IMR-90 (cell line): ENCODE results near the gene TNRC18. TPM values are rescaled to one million over a fixed set of nuclear protein-coding genes. Genes with fewer than 3 reads are reported as not detected.

ENCODE experiments used
- ATAC-seq: fragments of 200-7000 bp; cut with Tn5 transposase; 2 replicates; pipeline ENCODE4 v1.9.1; 2020; ENCODE audit warnings: low read depth, mild to moderate bottlenecking, moderate library complexity
- BruUV-seq: library from RNA; stranded (reverse); fragments of 400-500 nt; replicated peaks from 2 replicates; lab custom pipeline; 2021; lab: Mats Ljungman, UMichigan
- CTCF ChIA-PET: fragments of 300-600 bp; formaldehyde crosslinking; extraction: SDS; loops from one replicate; lab custom pipeline; 2021; ENCODE audit warnings: antibody characterized with exemption; lab: Yijun Ruan, JAX
- POLR2A ChIA-PET: fragments of 300-600 bp; sonication (Branson Sonifier 250); formaldehyde crosslinking; loops from one replicate; lab custom pipeline; 2022; ENCODE audit warnings: antibody characterized with exemption; ENCODE audit not compliant: unreplicated experiment; lab: Charles Lee
- DNase-seq: peaks from one replicate; pipeline ENCODE4 v3.0.0; 2013
- H2AFZ ChIP-seq: replicated peaks from 2 replicates; pipeline ENCODE3; 2013; ENCODE audit warnings: low read length, mild to moderate bottlenecking; ENCODE audit not compliant: poor library complexity
- H2AK5ac ChIP-seq: 2 replicates; pipeline ENCODE4 v1.6.1; 2013; ENCODE audit warnings: low read depth, low read length, inconsistent platforms
- H2AK9ac ChIP-seq: replicated peaks from 2 replicates; pipeline ENCODE3; 2013; ENCODE audit warnings: mild to moderate bottlenecking, low read depth, low read length, moderate library complexity; ENCODE audit not compliant: poor library complexity
- H2BK120ac ChIP-seq: 2 replicates; pipeline ENCODE4 v1.6.1; 2013; ENCODE audit warnings: low read depth, low read length, inconsistent platforms
- H2BK15ac ChIP-seq: 3 replicates; pipeline ENCODE4 v1.6.1; 2013; ENCODE audit warnings: low read depth, low read length, inconsistent platforms
- H2BK20ac ChIP-seq: 2 replicates; pipeline ENCODE4 v1.6.1; 2013; ENCODE audit warnings: low read depth, mild to moderate bottlenecking, inconsistent platforms, low read length, moderate library complexity
- H2BK5ac ChIP-seq: 2 replicates; pipeline ENCODE4 v1.6.1; 2013; ENCODE audit warnings: mild to moderate bottlenecking, low read depth, low read length, inconsistent platforms; ENCODE audit not compliant: poor library complexity, severe bottlenecking
- H3K14ac ChIP-seq: replicated peaks from 2 replicates; pipeline ENCODE4 v1.6.1; 2013; ENCODE audit warnings: low read depth, low read length, inconsistent platforms
- H3K18ac ChIP-seq: 2 replicates; pipeline ENCODE4 v1.6.1; 2013; ENCODE audit warnings: low read depth, low read length, control low read depth
- H3K23ac ChIP-seq: 2 replicates; pipeline ENCODE4 v1.6.1; 2013; ENCODE audit warnings: low read depth, low read length, inconsistent platforms
- H3K27ac ChIP-seq: 2 replicates; pipeline ENCODE4 v1.5.1; 2013; ENCODE audit warnings: mild to moderate bottlenecking, control low read depth, low read length; ENCODE audit not compliant: insufficient read depth
- H3K27me3 ChIP-seq: 2 replicates; pipeline ENCODE4 v1.6.1; 2013; ENCODE audit warnings: low read length; ENCODE audit not compliant: control insufficient read depth, insufficient read depth
- H3K36me3 ChIP-seq: 2 replicates; pipeline ENCODE4 v1.6.1; 2013; ENCODE audit warnings: low read length, mixed read lengths; ENCODE audit not compliant: control insufficient read depth, insufficient read depth
- H3K4ac ChIP-seq: 2 replicates; pipeline ENCODE4 v1.6.1; 2013; ENCODE audit warnings: low read depth, low read length, inconsistent platforms
- H3K4me1 ChIP-seq: 2 replicates; pipeline ENCODE4 v1.6.1; 2013; ENCODE audit warnings: low read length, mixed read lengths; ENCODE audit not compliant: control insufficient read depth, insufficient read depth
- H3K4me2 ChIP-seq: 2 replicates; pipeline ENCODE4 v1.6.1; 2013; ENCODE audit warnings: low read depth, mild to moderate bottlenecking, control low read depth, low read length, moderate library complexity
- H3K4me3 ChIP-seq: 2 replicates; pipeline ENCODE4 v1.5.1; 2013; ENCODE audit warnings: low read depth, mild to moderate bottlenecking, control low read depth, low read length, moderate library complexity; ENCODE audit not compliant: insufficient read depth
- H3K56ac ChIP-seq: 2 replicates; pipeline ENCODE4 v1.6.1; 2013; ENCODE audit warnings: low read length, inconsistent platforms; ENCODE audit not compliant: insufficient read depth; ENCODE audit errors: extremely low read depth
- H3K79me1 ChIP-seq, 2 experiments: 2 replicates each; pipeline ENCODE4 v1.6.1; 2013; ENCODE audit warnings: low read length in 2 of 2, inconsistent platforms in 1 of 2, low read depth in 1 of 2
- H3K9ac ChIP-seq: 2 replicates; pipeline ENCODE4 v1.6.1; 2013; ENCODE audit warnings: low read depth, low read length, control low read depth
- H3K9me1 ChIP-seq: 2 replicates; pipeline ENCODE4 v1.6.1; 2013; ENCODE audit warnings: low read length, inconsistent platforms; ENCODE audit not compliant: insufficient read depth
- H3K9me3 ChIP-seq: 2 replicates; pipeline ENCODE4 v1.6.1; 2013; ENCODE audit warnings: low read length; ENCODE audit not compliant: control insufficient read depth, insufficient read depth
- H4K20me1 ChIP-seq: 2 replicates; pipeline ENCODE4 v1.6.1; 2013; ENCODE audit warnings: low read length, inconsistent platforms; ENCODE audit not compliant: insufficient read depth
- H4K5ac ChIP-seq: 2 replicates; pipeline ENCODE4 v1.6.1; 2013; ENCODE audit warnings: mild to moderate bottlenecking, low read depth, low read length, control low read depth
- H4K8ac ChIP-seq, 2 experiments: 2 replicates each; pipeline ENCODE4 v1.6.1; 2013; ENCODE audit warnings: low read depth in 2 of 2, low read length in 2 of 2, control low read depth in 1 of 2, inconsistent platforms in 1 of 2
- H4K91ac ChIP-seq: 2 replicates; pipeline ENCODE4 v1.6.1; 2013; ENCODE audit warnings: low read depth, low read length, inconsistent platforms; ENCODE audit not compliant: insufficient read depth
- BHLHE40 ChIP-seq: fragments of 150-350 bp; IDR thresholded peaks from 2 replicates; pipeline ENCODE4 v1.6.1; 2016; ENCODE audit warnings: mild to moderate bottlenecking, low read depth, low read length
- CEBPB ChIP-seq: IDR thresholded peaks from 2 replicates; pipeline ENCODE4 v1.6.1; 2012; ENCODE audit warnings: low read depth, low read length, improper control_type of control experiment
- ELK1 ChIP-seq: fragments of 150-350 bp; IDR thresholded peaks from 2 replicates; pipeline ENCODE4 v1.6.1; 2016; ENCODE audit warnings: low read depth, mild to moderate bottlenecking, low read length, moderate library complexity, borderline replicate concordance
- FOS ChIP-seq: fragments of 150-350 bp; IDR thresholded peaks from 2 replicates; pipeline ENCODE4 v1.6.1; 2016; ENCODE audit warnings: low read depth, low read length
- MAFK ChIP-seq: IDR thresholded peaks from 2 replicates; pipeline ENCODE4 v1.6.1; 2012; ENCODE audit warnings: low read depth, low read length, improper control_type of control experiment
- MAZ ChIP-seq: IDR thresholded peaks from 2 replicates; pipeline ENCODE4 v1.6.1; 2012; ENCODE audit warnings: low read depth, mild to moderate bottlenecking, low read length, improper control_type of control experiment, moderate library complexity, borderline replicate concordance
- POLR2A ChIP-seq: IDR thresholded peaks from 2 replicates; pipeline ENCODE4 v1.6.1; 2012; ENCODE audit warnings: mild to moderate bottlenecking, low read depth, low read length
- RAD21 ChIP-seq: IDR thresholded peaks from 2 replicates; pipeline ENCODE4 v1.6.1; 2012; ENCODE audit warnings: low read length, improper control_type of control experiment
- RCOR1 ChIP-seq: IDR thresholded peaks from 2 replicates; pipeline ENCODE4 v1.6.1; 2012; ENCODE audit warnings: mild to moderate bottlenecking, low read length, improper control_type of control experiment; ENCODE audit not compliant: insufficient replicate concordance
- RFX5 ChIP-seq: IDR thresholded peaks from 2 replicates; pipeline ENCODE4 v1.8.0; 2012; ENCODE audit warnings: low read depth, mild to moderate bottlenecking, low read length, moderate library complexity
- SMC3 ChIP-seq: fragments of 150-350 bp; IDR thresholded peaks from 2 replicates; pipeline ENCODE4 v1.6.1; 2016; ENCODE audit warnings: low read depth, mild to moderate bottlenecking, antibody characterized with exemption, low read length, moderate library complexity
- USF2 ChIP-seq: fragments of 150-350 bp; IDR thresholded peaks from 2 replicates; pipeline ENCODE4 v1.6.1; 2017; ENCODE audit warnings: mild to moderate bottlenecking, antibody characterized with exemption, low read length, low read depth
- WGBS, 2 experiments: methylation state at CpG; one replicate each; pipeline versions ENCODE4 v1.1.5 to v1.1.7; 2013; ENCODE audit warnings: missing lambda C conversion rate in 2 of 2; ENCODE audit not compliant: insufficient read length in 1 of 2; ENCODE audit errors: extremely low coverage in 2 of 2; 5-methylcytosine and 5-hydroxymethylcytosine counted together
- dilution Hi-C: fragments of 300-500 bp; cut with HindIII; formaldehyde crosslinking; loops from one replicate; pipeline ENCODE4 v1.14.3; 2018; ENCODE audit warnings: low sequenced_read_pairs; ENCODE audit not compliant: unreplicated experiment
- in situ Hi-C: fragments of 300-500 bp; cut with MboI; formaldehyde crosslinking; loops from 3 replicates; pipeline ENCODE4 v1.14.3; 2019; ENCODE audit warnings: low sequenced_read_pairs, inconsistent platforms, mixed read lengths
- intact Hi-C: fragments of 100-400 bp; cut with micrococcal nuclease; formaldehyde crosslinking; loops from 2 replicates; pipeline ENCODE4 v1.10.0; 2022
- polyA plus RNA-seq, 3 experiments: library from polyadenylated mRNA; depleted of rRNA; stranded (reverse); fragments of >200 nt; gene quantifications; 2 replicates each; pipeline ENCODE4 v1.2.3, GENCODE V29; 2012; ENCODE audit warnings: low replicate concordance in 1 of 3
- total RNA-seq: library from RNA; depleted of rRNA; stranded (reverse); fragments of >200 nt; gene quantifications from 2 replicates; pipeline ENCODE4 v1.2.3, GENCODE V29; 2012
- TF ChIP-seq, protein P1 (sequence below): conservative IDR thresholded peaks from 2 replicates; pipeline ENCODE4 v1.5.1; 2012; ENCODE audit warnings: mild to moderate bottlenecking, low read depth, low read length, improper control_type of control experiment

TNRC18 gene
- total and polyA plus RNA-seq, 2 of the 4 experiments (the other 2 are of a cell fraction): 4.7 to 29.6 TPM

- BruUV-seq: no TSS peak
- Histone ChIP-seq H2BK15ac (no peak overlapping the region), H3K18ac (no peak overlapping the region), H3K9ac (no peak overlapping the region), H2BK20ac (no peak overlapping the region), H3K4ac (no peak overlapping the region), H3K9me3 (peaks cover 7% of the 10 kb centered on the region), H4K5ac (no peak overlapping the region), H2AK5ac (no peak overlapping the region), H3K27me3 (no peaks in the 10 kb centered on the region), H3K79me1 (no peaks in the 10 kb centered on the region), H2BK5ac (no peak overlapping the region), H3K4me1 (no peaks in the 10 kb centered on the region), H3K27ac (no peak overlapping the region), H3K14ac (no peak overlapping the region), H2AFZ (peak overlapping the region; percentile 43), H3K9me1 (peaks cover 6% of the 10 kb centered on the region; the same call in 1 of the 2 replicates), H4K8ac (no peak overlapping the region), H2BK120ac (no peak overlapping the region), H3K23ac (no peak overlapping the region), H2AK9ac (no peak overlapping the region), H3K4me3 (no peak overlapping the region), H3K56ac (no peak overlapping the region), H4K20me1 (no peaks in the 10 kb centered on the region; the same call in 1 of the 2 replicates), H3K36me3 (peaks cover 6% of the 10 kb centered on the region; the same call in 1 of the 2 replicates), H4K91ac (no peak overlapping the region), H3K4me2 (no peak overlapping the region)
- intact Hi-C loops (no loop called here), in situ Hi-C loops (no loop called here), dilution Hi-C loops (no loop called here)
- 87% methylated on average over 3 of the region's 15 CpGs; no CpG with 5 or more reads in 1 of the 2 experiments for WGBS, 2 experiments
- no peak for DNase-seq
- CTCF ChIA-PET: no interaction called here
- POLR2A ChIA-PET: no interaction called here
- no peak for ATAC-seq
- TF ChIP-seq BHLHE40 (no peak), CEBPB (no peak), POLR2A (no peak), SMC3 (no peak), RCOR1 (no peak), ELK1 (no peak), MAZ (no peak), RAD21 (no peak), MAFK (no peak), RFX5 (no peak), USF2 (no peak), FOS (no peak)
- TF ChIP-seq, protein P1, sequence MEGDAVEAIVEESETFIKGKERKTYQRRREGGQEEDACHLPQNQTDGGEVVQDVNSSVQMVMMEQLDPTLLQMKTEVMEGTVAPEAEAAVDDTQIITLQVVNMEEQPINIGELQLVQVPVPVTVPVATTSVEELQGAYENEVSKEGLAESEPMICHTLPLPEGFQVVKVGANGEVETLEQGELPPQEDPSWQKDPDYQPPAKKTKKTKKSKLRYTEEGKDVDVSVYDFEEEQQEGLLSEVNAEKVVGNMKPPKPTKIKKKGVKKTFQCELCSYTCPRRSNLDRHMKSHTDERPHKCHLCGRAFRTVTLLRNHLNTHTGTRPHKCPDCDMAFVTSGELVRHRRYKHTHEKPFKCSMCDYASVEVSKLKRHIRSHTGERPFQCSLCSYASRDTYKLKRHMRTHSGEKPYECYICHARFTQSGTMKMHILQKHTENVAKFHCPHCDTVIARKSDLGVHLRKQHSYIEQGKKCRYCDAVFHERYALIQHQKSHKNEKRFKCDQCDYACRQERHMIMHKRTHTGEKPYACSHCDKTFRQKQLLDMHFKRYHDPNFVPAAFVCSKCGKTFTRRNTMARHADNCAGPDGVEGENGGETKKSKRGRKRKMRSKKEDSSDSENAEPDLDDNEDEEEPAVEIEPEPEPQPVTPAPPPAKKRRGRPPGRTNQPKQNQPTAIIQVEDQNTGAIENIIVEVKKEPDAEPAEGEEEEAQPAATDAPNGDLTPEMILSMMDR: no peak
Measured at GRCh38 chr7:5470167-5470532, 46.5 kb upstream of the TNRC18 start.
